Measurements from ENCODE around the gene IVNS1ABP.

The IVNS1ABP gene

GRCh38 chr1:185305419-185305818 lies 11.6 kb downstream of the IVNS1ABP start:
- TF ChIP-seq, protein P1, sequence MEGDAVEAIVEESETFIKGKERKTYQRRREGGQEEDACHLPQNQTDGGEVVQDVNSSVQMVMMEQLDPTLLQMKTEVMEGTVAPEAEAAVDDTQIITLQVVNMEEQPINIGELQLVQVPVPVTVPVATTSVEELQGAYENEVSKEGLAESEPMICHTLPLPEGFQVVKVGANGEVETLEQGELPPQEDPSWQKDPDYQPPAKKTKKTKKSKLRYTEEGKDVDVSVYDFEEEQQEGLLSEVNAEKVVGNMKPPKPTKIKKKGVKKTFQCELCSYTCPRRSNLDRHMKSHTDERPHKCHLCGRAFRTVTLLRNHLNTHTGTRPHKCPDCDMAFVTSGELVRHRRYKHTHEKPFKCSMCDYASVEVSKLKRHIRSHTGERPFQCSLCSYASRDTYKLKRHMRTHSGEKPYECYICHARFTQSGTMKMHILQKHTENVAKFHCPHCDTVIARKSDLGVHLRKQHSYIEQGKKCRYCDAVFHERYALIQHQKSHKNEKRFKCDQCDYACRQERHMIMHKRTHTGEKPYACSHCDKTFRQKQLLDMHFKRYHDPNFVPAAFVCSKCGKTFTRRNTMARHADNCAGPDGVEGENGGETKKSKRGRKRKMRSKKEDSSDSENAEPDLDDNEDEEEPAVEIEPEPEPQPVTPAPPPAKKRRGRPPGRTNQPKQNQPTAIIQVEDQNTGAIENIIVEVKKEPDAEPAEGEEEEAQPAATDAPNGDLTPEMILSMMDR (IDR thresholded peaks at IDR 0.05) = no peak
- H3K36me3 ChIP-seq (ENCODE audit: control insufficient read depth, insufficient read depth, low read length) = no peaks in the 10 kb centered on the region
- H2AFZ ChIP-seq = no peak overlapping the region
- no peak overlapping the region for H3K27ac ChIP-seq
- no peak overlapping the region for H3K4me3 ChIP-seq (ENCODE audit: low read depth, low read length)
- H3K27me3 ChIP-seq (ENCODE audit: control insufficient read depth, insufficient read depth, low read length) = no peaks in the 10 kb centered on the region
- H3K4me1 ChIP-seq = no peaks in the 10 kb centered on the region
- H3K9me3 ChIP-seq (ENCODE audit: control insufficient read depth, low read length) = no peaks in the 10 kb centered on the region
- H3K79me2 ChIP-seq = no peaks in the 10 kb centered on the region
- H3K9ac ChIP-seq = no peak overlapping the region
- no peak overlapping the region for H3K4me2 ChIP-seq (ENCODE audit: low read length)

GRCh38 chr1:185300152-185300551 lies 16.9 kb downstream of the IVNS1ABP start:
- Histone ChIP-seq H3K4me2 (ENCODE audit: low read length) (no peak overlapping the region), H3K36me3 (ENCODE audit: control insufficient read depth, insufficient read depth, low read length) (no peaks in the 10 kb centered on the region), H3K27ac (no peak overlapping the region), H2AFZ (no peak overlapping the region), H3K4me3 (ENCODE audit: low read depth, low read length) (no peak overlapping the region), H3K4me1 (no peaks in the 10 kb centered on the region), H3K9me3 (ENCODE audit: control insufficient read depth, low read length) (no peaks in the 10 kb centered on the region), H3K27me3 (ENCODE audit: control insufficient read depth, insufficient read depth, low read length) (no peaks in the 10 kb centered on the region), H3K79me2 (no peaks in the 10 kb centered on the region), H3K9ac (no peak overlapping the region)
- TF ChIP-seq, protein P1 (IDR thresholded peaks at IDR 0.05) = no peak

DNA sequence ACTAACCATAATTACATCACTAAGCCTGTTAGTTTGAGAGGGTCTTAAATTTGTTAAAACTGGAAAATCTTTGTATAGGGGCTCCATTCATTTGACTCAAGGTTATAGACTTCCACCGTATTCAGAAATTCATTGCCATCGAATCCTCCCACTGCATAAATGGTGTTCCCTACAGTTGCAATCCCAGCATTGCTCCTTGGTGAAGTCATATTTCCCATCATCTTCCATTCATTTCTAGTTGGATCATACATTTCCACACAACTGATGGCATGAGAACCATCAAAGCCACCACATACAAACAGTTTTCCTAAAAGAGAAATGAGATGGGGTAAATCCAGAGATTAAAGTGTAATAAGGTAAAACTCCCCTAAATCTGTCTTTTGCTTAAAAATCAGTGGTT lies 19.1 kb downstream of the IVNS1ABP start:
- no peaks in the 10 kb centered on the region for H3K9me3 ChIP-seq (ENCODE audit: control insufficient read depth, low read length)
- no peak overlapping the region for H2AFZ ChIP-seq
- H3K79me2 ChIP-seq = no peaks in the 10 kb centered on the region
- H3K9ac ChIP-seq = no peak overlapping the region
- TF ChIP-seq, protein P1 (IDR thresholded peaks at IDR 0.05) = no peak
- no peaks in the 10 kb centered on the region for H3K4me1 ChIP-seq
- no peak overlapping the region for H3K4me2 ChIP-seq (ENCODE audit: low read length)
- no peaks in the 10 kb centered on the region for H3K27me3 ChIP-seq (ENCODE audit: control insufficient read depth, insufficient read depth, low read length)
- no peak overlapping the region for H3K4me3 ChIP-seq (ENCODE audit: low read depth, low read length)
- H3K27ac ChIP-seq = no peak overlapping the region
- H3K36me3 ChIP-seq (ENCODE audit: control insufficient read depth, insufficient read depth, low read length) = no peaks in the 10 kb centered on the region

- Histone ChIP-seq H2AFZ (no peak overlapping the region), H3K27ac (no peak overlapping the region), H3K4me1 (no peaks in the 10 kb centered on the region), H3K4me3 (ENCODE audit: low read depth, low read length) (no peak overlapping the region), H3K79me2 (no peaks in the 10 kb centered on the region), H3K27me3 (ENCODE audit: control insufficient read depth, insufficient read depth, low read length) (no peaks in the 10 kb centered on the region), H3K4me2 (ENCODE audit: low read length) (no peak overlapping the region), H3K9ac (no peak overlapping the region), H3K9me3 (ENCODE audit: control insufficient read depth, low read length) (no peaks in the 10 kb centered on the region), H3K36me3 (ENCODE audit: control insufficient read depth, insufficient read depth, low read length) (no peaks in the 10 kb centered on the region)
- TF ChIP-seq, protein P1 (IDR thresholded peaks at IDR 0.05) = no peak
Measured at GRCh38 chr1:185295091-185295490, 22.0 kb downstream of the IVNS1ABP start.

DNA sequence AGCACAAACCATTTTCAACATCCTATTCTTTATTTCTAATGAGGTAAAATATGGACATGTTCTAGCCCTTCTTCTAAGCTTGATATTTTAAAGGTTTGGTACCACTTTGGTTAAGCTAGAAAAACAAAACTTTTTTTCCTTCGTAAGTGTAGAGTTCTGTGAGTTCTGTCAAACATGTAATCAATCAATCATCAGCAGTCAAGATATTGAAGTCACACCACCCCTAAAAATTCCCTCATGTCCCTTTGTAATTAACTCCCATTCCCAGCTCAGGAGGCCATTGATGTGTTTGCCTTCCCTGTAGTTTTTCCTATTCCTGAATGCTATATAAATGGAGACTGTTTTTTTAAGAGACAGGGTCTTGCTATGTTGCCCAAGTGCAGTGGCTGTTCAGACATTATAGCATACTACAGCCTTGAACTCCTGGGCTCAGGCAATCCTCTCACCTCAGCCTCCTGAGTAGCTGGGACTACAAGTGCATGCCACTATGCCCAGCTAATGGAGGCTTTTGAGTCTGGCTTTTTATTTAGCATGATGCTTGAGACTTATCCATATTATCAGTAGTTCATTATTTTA lies 23.0 kb downstream of the IVNS1ABP start:
- no peaks in the 10 kb centered on the region for H3K4me1 ChIP-seq
- TF ChIP-seq, protein P1 (IDR thresholded peaks at IDR 0.05) = no peak
- no peak overlapping the region for H3K4me2 ChIP-seq (ENCODE audit: low read length)
- H2AFZ ChIP-seq = no peak overlapping the region
- H3K27me3 ChIP-seq (ENCODE audit: control insufficient read depth, insufficient read depth, low read length) = no peaks in the 10 kb centered on the region
- no peak overlapping the region for H3K4me3 ChIP-seq (ENCODE audit: low read depth, low read length)
- no peaks in the 10 kb centered on the region for H3K36me3 ChIP-seq (ENCODE audit: control insufficient read depth, insufficient read depth, low read length)
- H3K79me2 ChIP-seq = no peaks in the 10 kb centered on the region
- no peak overlapping the region for H3K27ac ChIP-seq
- no peaks in the 10 kb centered on the region for H3K9me3 ChIP-seq (ENCODE audit: control insufficient read depth, low read length)
- H3K9ac ChIP-seq = no peak overlapping the region

All from parathyroid adenoma (tissue), 2 donors.